ENCODE data around the gene RPL38. TPM values are rescaled to one million over a fixed set of nuclear protein-coding genes. Genes with fewer than 3 reads are reported as not detected.

RPL38 gene
- polyA plus RNA-seq, 2 of the 4 experiments (the other 2 are of a cell fraction): 3,205 to 4,133 TPM

DNA sequence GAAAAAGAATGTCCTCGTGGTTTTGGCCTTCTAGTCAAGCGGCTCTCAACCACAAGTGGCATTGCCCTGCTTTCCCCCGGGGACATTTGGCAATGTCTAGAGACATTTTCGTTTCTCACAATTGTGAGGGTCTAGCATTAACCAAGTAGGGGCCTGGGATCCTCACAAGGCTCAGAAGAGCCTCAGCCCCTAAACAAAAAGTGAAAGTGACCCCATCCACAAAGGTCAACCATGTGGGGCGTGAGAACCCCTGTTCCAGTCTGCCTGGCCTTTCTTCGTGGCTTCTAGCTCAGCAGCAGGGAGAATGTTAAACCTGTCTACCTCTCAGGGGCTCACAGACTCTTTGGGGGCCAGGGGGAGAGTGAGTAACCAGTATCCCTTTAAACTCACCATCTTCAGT lies 4.8 kb upstream of the RPL38 start:
- no peak overlapping the region for H3K4me2 ChIP-seq
- no peaks in the 10 kb centered on the region for H3K9me3 ChIP-seq
- 39% methylated on average over 6 of the region's 6 CpGs for WGBS (ENCODE audit: missing lambda C conversion rate)
- no peak for ATAC-seq
- H3K4me3 ChIP-seq: no peak overlapping the region
- H3K4me1 ChIP-seq: peaks cover 7% of the 10 kb centered on the region
- peak overlapping the region in 1 of 2 experiments; percentile 11; a peak in 1 of 6 replicates for H3K27ac ChIP-seq
- DNase-seq (ENCODE audit: low read depth in 1 of 2, low spot score in 1 of 2): no peak
- CTCF ChIA-PET: interaction anchor here (1.0 to 7.4 kb wide), 17 partner anchors 10 to 884 kb away, joined by 3 to 215 read pairs (median 8); partner anchors contain the start of gene TTYH2
- POLR2A ChIA-PET: no interaction called here
- TF ChIP-seq, protein P1, sequence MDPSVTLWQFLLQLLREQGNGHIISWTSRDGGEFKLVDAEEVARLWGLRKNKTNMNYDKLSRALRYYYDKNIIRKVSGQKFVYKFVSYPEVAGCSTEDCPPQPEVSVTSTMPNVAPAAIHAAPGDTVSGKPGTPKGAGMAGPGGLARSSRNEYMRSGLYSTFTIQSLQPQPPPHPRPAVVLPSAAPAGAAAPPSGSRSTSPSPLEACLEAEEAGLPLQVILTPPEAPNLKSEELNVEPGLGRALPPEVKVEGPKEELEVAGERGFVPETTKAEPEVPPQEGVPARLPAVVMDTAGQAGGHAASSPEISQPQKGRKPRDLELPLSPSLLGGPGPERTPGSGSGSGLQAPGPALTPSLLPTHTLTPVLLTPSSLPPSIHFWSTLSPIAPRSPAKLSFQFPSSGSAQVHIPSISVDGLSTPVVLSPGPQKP (IDR thresholded peaks at IDR 0.05; ENCODE audit: low read depth, low read length): no peak
- TF ChIP-seq ESRRA (IDR thresholded peaks at IDR 0.05; ENCODE audit: borderline replicate concordance, low read length) (no peak), MAZ (IDR thresholded peaks at IDR 0.05; ENCODE audit: borderline replicate concordance, low read depth, low read length) (no peak), POLR2A (IDR thresholded peaks at IDR 0.05; ENCODE audit: low read length) (no peak), FOSB (CRISPR knock-in tag; IDR thresholded peaks at IDR 0.05) (no peak), ZNF302 (CRISPR knock-in tag; IDR thresholded peaks at IDR 0.05) (no peak), HOXA7 (CRISPR knock-in tag; IDR thresholded peaks at IDR 0.05) (no peak)
- TF ChIP-seq, protein P2, sequence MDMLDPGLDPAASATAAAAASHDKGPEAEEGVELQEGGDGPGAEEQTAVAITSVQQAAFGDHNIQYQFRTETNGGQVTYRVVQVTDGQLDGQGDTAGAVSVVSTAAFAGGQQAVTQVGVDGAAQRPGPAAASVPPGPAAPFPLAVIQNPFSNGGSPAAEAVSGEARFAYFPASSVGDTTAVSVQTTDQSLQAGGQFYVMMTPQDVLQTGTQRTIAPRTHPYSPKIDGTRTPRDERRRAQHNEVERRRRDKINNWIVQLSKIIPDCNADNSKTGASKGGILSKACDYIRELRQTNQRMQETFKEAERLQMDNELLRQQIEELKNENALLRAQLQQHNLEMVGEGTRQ (IDR thresholded peaks at IDR 0.05): no peak
- TF ChIP-seq, protein P3, sequence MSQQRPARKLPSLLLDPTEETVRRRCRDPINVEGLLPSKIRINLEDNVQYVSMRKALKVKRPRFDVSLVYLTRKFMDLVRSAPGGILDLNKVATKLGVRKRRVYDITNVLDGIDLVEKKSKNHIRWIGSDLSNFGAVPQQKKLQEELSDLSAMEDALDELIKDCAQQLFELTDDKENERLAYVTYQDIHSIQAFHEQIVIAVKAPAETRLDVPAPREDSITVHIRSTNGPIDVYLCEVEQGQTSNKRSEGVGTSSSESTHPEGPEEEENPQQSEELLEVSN (IDR thresholded peaks at IDR 0.05; ENCODE audit: borderline replicate concordance, low read depth): no peak
- no peak for FAIRE-seq

DNA sequence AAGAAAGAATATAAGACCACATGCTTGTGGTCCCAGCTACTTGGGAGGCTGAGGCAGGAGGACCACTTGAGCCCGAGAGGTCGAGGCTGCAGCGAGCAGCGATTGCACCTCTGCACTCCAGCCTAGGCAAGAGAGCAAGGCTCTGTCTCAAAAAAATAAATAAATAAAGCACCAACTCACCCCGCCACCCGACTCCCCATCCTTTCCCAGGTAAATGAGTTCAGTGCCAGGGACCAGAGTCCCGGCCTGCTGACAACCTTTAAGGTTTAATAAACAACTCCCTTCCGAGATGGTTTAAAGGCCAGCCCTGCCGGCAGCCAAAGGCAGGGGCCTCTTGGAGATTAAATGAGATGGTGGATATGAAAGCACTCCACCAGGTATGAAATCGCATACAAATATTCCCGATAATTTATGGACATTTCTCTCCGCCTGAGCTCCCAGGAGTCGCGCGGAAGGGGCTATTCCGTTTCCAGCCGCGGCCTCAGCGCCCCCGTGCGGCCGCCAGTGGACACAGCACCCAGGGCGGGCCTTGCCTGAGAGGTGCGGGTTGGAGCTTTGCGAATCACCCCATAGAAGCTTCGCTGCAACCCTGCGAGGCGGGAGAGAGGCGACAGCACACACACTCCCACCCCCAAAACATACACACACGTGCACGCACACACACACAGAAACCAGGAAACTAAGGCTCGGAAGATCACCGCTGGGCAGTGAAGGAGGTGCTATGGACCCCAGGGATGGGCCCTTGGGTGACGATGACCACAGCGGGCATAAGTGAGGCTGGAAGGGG lies 4.0 kb upstream of the RPL38 start:
- POLR2A ChIA-PET: no interaction called here
- 32% methylated on average over 27 of the region's 35 CpGs for WGBS (ENCODE audit: missing lambda C conversion rate)
- H3K4me2 ChIP-seq: peak overlapping the region; percentile 69
- CTCF ChIA-PET: interaction anchor here (0.5 to 7.4 kb wide), 80 partner anchors 9 to 943 kb away, joined by 3 to 215 read pairs (median 3); partner anchors contain the start of gene TTYH2
- no peaks in the 10 kb centered on the region for H3K4me1 ChIP-seq
- H3K27ac ChIP-seq: peak overlapping the region; percentile 51 to 61; a peak in 5 of 6 replicates
- peak; percentile 55 to 85; a peak in 5 of 6 replicates for ATAC-seq
- TF ChIP-seq CTCF (IDR thresholded peaks at IDR 0.05) (peak; percentile 95), MYC (IDR thresholded peaks at IDR 0.05; ENCODE audit: borderline replicate concordance, low read length) (no peak), RAD21 (conservative IDR thresholded peaks at IDR 0.05 in 1 of 2, IDR thresholded peaks at IDR 0.05 in 1 of 2) (peak; percentile 77 to 85), ESRRA (IDR thresholded peaks at IDR 0.05; ENCODE audit: borderline replicate concordance, low read length) (no peak), EP300 (IDR thresholded peaks at IDR 0.05) (no peak), SMC3 (IDR thresholded peaks at IDR 0.05) (peak; percentile 82)
- DNase-seq (ENCODE audit: low read depth in 1 of 2, low spot score in 1 of 2): peak; percentile 73 to 89
- no peak for FAIRE-seq
- H3K9me3 ChIP-seq: no peaks in the 10 kb centered on the region
- no peak overlapping the region for H3K4me3 ChIP-seq

DNA sequence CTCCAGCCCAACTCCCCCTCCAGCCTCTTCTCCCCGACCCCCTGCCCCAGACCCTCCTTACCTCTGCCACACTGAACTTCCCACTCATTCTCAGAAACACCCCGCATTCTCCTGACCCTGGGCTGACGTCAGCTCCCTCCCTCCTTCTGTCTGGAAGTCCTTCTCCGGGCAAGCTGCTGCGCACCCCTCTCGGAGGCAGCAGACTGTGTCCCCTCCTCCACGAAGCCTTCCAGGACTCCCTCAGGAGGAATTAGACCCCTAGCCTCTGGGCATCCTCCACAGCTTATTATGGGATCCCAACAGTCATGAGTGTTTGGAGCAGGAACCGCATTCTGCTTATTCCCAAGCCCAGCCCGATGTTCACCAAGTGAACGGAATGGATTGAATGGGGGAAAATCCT lies 3.4 kb upstream of the RPL38 start:
- POLR2A ChIA-PET: no interaction called here
- no peak for DNase-seq (ENCODE audit: low read depth in 1 of 2, low spot score in 1 of 2)
- FAIRE-seq: no peak

More for the DNA sequence above, 3.4 kb upstream of the RPL38 start:
- Histone ChIP-seq H3K4me1 (peaks cover 6% of the 10 kb centered on the region), H3K4me3 (no peak overlapping the region), H3K27ac (no peak overlapping the region; a peak in 1 of 6 replicates), H3K9me3 (no peaks in the 10 kb centered on the region), H3K4me2 (peak overlapping the region; percentile 69)
- peak; percentile 4 for TF ChIP-seq ZFP36 (IDR thresholded peaks at IDR 0.05; ENCODE audit: borderline replicate concordance, partially characterized antibody)
- no peak for TF ChIP-seq RNF2 (IDR thresholded peaks at IDR 0.05; ENCODE audit: borderline replicate concordance, low read depth)
- no peak for ATAC-seq
- 44% methylated on average over 10 of the region's 10 CpGs for WGBS (ENCODE audit: missing lambda C conversion rate)
- CTCF ChIA-PET: interaction anchor here (0.5 to 7.4 kb wide), 70 partner anchors 8 to 895 kb away, joined by 3 to 215 read pairs (median 4); partner anchors contain the start of gene TTYH2

All from A549 (cell line).